ENCODE data around the gene CRPPA. TPM values are rescaled to one million over a fixed set of nuclear protein-coding genes. Genes with fewer than 3 reads are reported as not detected.

The CRPPA gene
- total and polyA plus RNA-seq, 12 donors = 0.57 to 4.2 (median 2.8) TPM

GRCh38 chr7:16399916-16400892 is 21.1 kb downstream of the CRPPA start:
- peak in 4 of 7 donors; percentile 8 to 56 (median 24) for DNase-seq
- Histone ChIP-seq H3K4me3 (no peak overlapping the region), H3K36me3 (replicated peaks in 1 of 2) (no peaks in the 10 kb centered on the region), H3K27me3 (no peaks in the 10 kb centered on the region), H3K27ac (no peak overlapping the region), H3K9me3 (replicated peaks in 1 of 3) (peaks cover 0 to 10% (median 0%) of the 10 kb centered on the region in 3 donors), H3K4me1 (replicated peaks in 1 of 2) (no peaks in the 10 kb centered on the region)
- TF ChIP-seq CTCF (IDR thresholded peaks at IDR 0.05) (no peak), POLR2A (IDR thresholded peaks at IDR 0.05) (no peak)
- intact Hi-C loops (cut with DNase I) = no loop called here
- 94 to 95% (median 94%) methylated on average over 47 of the region's 47 CpGs for WGBS, 4 donors

- H3K36me3 ChIP-seq (replicated peaks in 1 of 2) = no peaks in the 10 kb centered on the region
- intact Hi-C loops (cut with DNase I) = no loop called here
- DNase-seq = peak in 5 of 7 donors; percentile 7 to 55 (median 32)
- H3K27ac ChIP-seq = no peak overlapping the region
- peaks cover 0 to 10% (median 0%) of the 10 kb centered on the region in 3 donors for H3K9me3 ChIP-seq (replicated peaks in 1 of 3)
- 94 to 95% (median 94%) methylated on average over 26 to 32 of the region's 32 CpGs for WGBS, 4 donors
- H3K4me3 ChIP-seq = no peak overlapping the region
- no peak for TF ChIP-seq CTCF (IDR thresholded peaks at IDR 0.05)
- TF ChIP-seq POLR2A (IDR thresholded peaks at IDR 0.05) = no peak
- no peaks in the 10 kb centered on the region for H3K27me3 ChIP-seq
- no peaks in the 10 kb centered on the region for H3K4me1 ChIP-seq (replicated peaks in 1 of 2)
These were observed 22.0 kb downstream of the CRPPA start for GRCh38 chr7:16399265-16399831.

- WGBS, 4 donors = 94 to 96% (median 94%) methylated on average over 46 of the region's 46 CpGs
- H3K9me3 ChIP-seq (replicated peaks in 1 of 3) = peaks cover 0 to 7% (median 0%) of the 10 kb centered on the region in 3 donors
- peak in 4 of 7 donors; percentile 3 to 60 (median 24) for DNase-seq
- no peaks in the 10 kb centered on the region for H3K27me3 ChIP-seq
- H3K36me3 ChIP-seq (replicated peaks in 1 of 2) = no peaks in the 10 kb centered on the region
- no peak overlapping the region for H3K27ac ChIP-seq
- no peak for TF ChIP-seq CTCF (IDR thresholded peaks at IDR 0.05)
- TF ChIP-seq POLR2A (IDR thresholded peaks at IDR 0.05) = no peak
- intact Hi-C loops (cut with DNase I) = no loop called here
- H3K4me3 ChIP-seq = no peak overlapping the region
- H3K4me1 ChIP-seq (replicated peaks in 1 of 2) = no peaks in the 10 kb centered on the region
These were observed 23.0 kb downstream of the CRPPA start for GRCh38 chr7:16398146-16399017.

Data from adrenal gland (tissue), 12 donors.